ENCODE data around the gene AFF1. TPM values are rescaled to one million over a fixed set of nuclear protein-coding genes. Genes with fewer than 3 reads are reported as not detected.

Gene AFF1
- total RNA-seq, 1 experiment from 2014 or later, result 27.6 TPM

Other genes with a start within 250 kb of the AFF1 start
- gene SLC10A6, start 85.6 kb upstream of the AFF1 start, total RNA-seq (2014; rRNA removed; shearing (Covaris generic)), result not detected in 2 replicates
- gene C4orf36, start 42.6 kb upstream of the AFF1 start, total RNA-seq (2014; rRNA removed; shearing (Covaris generic)), result 0.97 TPM in 1 of 2 replicates, not detected in the other

Measured in H7 (cell line).